Cardiac fibroblast (primary cell): Measurements from ENCODE around the gene C3orf18.
A peak's percentile ranks its signal among the peaks of the same experiment; 100 is the strongest.
"Not testable (repeated sequence)": the region's sequence is repeated elsewhere in the genome, so short reads cannot be mapped to it uniquely, and the experiment has no call there.

ENCODE experiments used
- DNase-seq, 2 donors: peaks; one replicate each; pipeline versions ENCODE4 v3.0.0 to v3.0.0-alpha.2; 2010; ENCODE audit warnings: low read depth in 2 of 2
- H3K4me3 ChIP-seq, 2 donors: replicated peaks in 1 of 2; 1 replicate in 1 of 2; 2 replicates in 1 of 2; pipeline ENCODE4 v1.5.1; 2011; ENCODE audit warnings: low read depth in 2 of 2, low read length in 2 of 2, mild to moderate bottlenecking in 2 of 2, moderate library complexity in 1 of 2
- TF ChIP-seq, protein P1 (sequence below): IDR thresholded peaks from one replicate; pipeline ENCODE4 v1.5.1; 2011; ENCODE audit warnings: low read depth, mild to moderate bottlenecking, low read length, inconsistent platforms

C3orf18 gene

GRCh38 chr3:50515565-50516439 is 51.7 kb downstream of the C3orf18 start:
- no peak overlapping the region for H3K4me3 ChIP-seq
- TF ChIP-seq, protein P1, sequence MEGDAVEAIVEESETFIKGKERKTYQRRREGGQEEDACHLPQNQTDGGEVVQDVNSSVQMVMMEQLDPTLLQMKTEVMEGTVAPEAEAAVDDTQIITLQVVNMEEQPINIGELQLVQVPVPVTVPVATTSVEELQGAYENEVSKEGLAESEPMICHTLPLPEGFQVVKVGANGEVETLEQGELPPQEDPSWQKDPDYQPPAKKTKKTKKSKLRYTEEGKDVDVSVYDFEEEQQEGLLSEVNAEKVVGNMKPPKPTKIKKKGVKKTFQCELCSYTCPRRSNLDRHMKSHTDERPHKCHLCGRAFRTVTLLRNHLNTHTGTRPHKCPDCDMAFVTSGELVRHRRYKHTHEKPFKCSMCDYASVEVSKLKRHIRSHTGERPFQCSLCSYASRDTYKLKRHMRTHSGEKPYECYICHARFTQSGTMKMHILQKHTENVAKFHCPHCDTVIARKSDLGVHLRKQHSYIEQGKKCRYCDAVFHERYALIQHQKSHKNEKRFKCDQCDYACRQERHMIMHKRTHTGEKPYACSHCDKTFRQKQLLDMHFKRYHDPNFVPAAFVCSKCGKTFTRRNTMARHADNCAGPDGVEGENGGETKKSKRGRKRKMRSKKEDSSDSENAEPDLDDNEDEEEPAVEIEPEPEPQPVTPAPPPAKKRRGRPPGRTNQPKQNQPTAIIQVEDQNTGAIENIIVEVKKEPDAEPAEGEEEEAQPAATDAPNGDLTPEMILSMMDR = no peak
- DNase-seq = peak in 1 of 2 donors; percentile 27

DNA sequence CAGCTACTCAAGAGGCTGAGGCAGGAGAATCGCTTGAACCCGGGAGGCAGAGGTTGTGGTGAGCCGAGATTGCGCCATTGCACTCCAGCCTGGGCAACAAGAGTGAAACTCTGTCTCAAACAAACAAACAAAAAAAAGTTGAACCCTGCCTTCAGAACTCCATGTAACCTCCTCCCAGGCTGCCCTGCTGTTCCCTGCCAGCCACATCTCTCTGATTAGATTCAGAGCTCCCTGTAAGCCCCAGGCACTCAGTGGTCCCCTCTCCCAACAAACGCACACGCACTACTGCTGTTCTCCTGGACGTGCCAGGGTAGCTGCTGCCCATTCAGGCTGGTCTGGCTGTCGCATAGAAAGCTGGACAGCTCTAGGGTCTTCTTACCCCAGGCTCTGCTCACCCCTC is 54.6 kb downstream of the C3orf18 start:
- DNase-seq, H3K4me3 ChIP-seq: not testable (repeated sequence)

DNA sequence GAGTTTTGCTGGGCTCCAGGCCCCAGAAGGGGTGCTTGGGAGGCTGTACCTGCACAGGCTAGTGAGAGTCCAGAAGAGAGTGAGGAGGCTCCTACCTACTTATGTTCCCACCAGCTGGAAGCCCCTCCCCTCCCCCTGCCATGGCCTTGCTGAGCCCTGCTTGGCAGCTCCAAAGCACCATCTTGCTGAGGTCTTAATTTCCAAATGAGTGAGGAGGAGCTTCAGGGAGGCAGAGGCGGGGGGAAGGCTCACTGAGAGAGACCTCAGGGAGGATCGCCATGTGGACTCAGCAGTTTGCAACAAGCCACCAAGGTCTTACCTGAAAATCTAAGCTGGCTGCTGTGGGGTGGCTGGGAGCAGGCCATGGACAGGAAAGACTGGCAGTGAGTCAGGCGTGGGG is 55.4 kb downstream of the C3orf18 start:
- DNase-seq = no peak
- TF ChIP-seq, protein P1 = no peak
- no peak overlapping the region for H3K4me3 ChIP-seq

GRCh38 chr3:50510325-50510724 is 57.2 kb downstream of the C3orf18 start:
- no peak overlapping the region for H3K4me3 ChIP-seq
- DNase-seq = no peak
- TF ChIP-seq, protein P1 = no peak

DNA sequence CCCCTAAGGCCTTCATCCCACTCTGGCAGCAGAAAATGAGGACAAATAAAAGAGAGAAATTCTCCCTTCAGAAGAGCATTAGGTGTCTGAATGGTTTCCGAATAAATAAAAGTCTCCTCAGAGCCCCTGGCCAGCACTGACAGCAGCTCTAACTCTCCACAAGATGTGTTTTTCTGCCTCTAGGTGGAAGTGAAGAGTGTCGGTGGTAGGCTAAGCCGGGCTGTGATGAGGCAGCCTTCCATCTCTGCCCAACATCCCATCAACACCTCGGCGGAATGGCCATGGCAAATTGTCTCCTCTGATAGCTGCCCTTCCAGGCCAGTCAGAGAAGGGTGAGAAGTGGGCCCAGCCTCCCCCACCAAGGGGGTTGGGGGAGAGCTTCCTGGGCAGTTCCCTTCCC is 57.8 kb downstream of the C3orf18 start:
- TF ChIP-seq, protein P1 = no peak
- H3K4me3 ChIP-seq = no peak overlapping the region
- DNase-seq = no peak

DNA sequence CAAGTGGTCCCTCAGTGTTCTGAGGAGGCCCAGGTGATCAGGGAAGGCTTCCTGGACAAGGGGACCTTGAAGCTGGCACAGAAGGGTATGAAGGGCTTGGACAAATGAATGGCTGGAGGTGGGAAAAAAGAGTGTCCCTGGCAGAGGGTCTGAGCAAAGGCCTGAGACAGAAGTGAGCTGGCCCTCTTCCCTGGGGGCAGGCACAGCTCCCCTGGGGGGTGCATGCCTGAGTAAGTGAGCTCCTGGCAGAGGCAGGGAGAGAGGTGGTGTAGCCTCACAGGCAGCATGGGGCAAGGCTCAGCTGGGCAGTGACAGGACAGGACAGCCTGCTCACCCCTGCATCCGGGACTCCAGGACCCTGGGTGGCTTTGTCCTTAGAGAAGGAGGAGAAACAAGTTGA is 58.7 kb downstream of the C3orf18 start:
- DNase-seq = no peak
- no peak overlapping the region for H3K4me3 ChIP-seq
- TF ChIP-seq, protein P1 = no peak
